ENCODE data around the gene NFATC2IP. TPM values are rescaled to one million over a fixed set of nuclear protein-coding genes. Genes with fewer than 3 reads are reported as not detected.

The NFATC2IP gene
- total RNA-seq, 2 donors from 2014 or later = 20.0 to 65.6 TPM

GRCh38 chr16:28985211-28986041 lies 34.7 kb downstream of the NFATC2IP start:
- peaks cover 0 to 4% (median 0%) of the 10 kb centered on the region in 3 donors for H3K9me3 ChIP-seq
- H3K27me3 ChIP-seq = no peaks in the 10 kb centered on the region
- DNase-seq = no peak
- ATAC-seq = no peak
- no peak overlapping the region for H3K4me3 ChIP-seq
- intact Hi-C loops (cut with DNase I) = no loop called here
- 72 to 79% methylated on average over 15 to 19 of the region's 19 CpGs for WGBS, 2 donors
- no peaks in the 10 kb centered on the region for H3K4me1 ChIP-seq
- peaks cover 4 to 6% of the 10 kb centered on the region in 2 donors for H3K36me3 ChIP-seq (replicated peaks in 1 of 2; ENCODE audit: insufficient read depth in 1 of 2, low read depth in 2 of 2)
- TF ChIP-seq CTCF (IDR thresholded peaks at IDR 0.05) = no peak
- no peak for TF ChIP-seq POLR2A (IDR thresholded peaks at IDR 0.05)
- H3K27ac ChIP-seq = no peak overlapping the region

GRCh38 chr16:28986046-28986445 lies 35.3 kb downstream of the NFATC2IP start:
- Histone ChIP-seq H3K9me3 (peaks cover 0 to 4% (median 0%) of the 10 kb centered on the region in 3 donors), H3K27ac (no peak overlapping the region), H3K4me1 (no peaks in the 10 kb centered on the region), H3K27me3 (no peaks in the 10 kb centered on the region), H3K36me3 (replicated peaks in 1 of 2; ENCODE audit: insufficient read depth in 1 of 2, low read depth in 2 of 2) (peaks cover 4% of the 10 kb centered on the region in 2 donors), H3K4me3 (no peak overlapping the region)
- intact Hi-C loops (cut with DNase I) = no loop called here
- 85 to 90% methylated on average over 6 to 9 of the region's 9 CpGs for WGBS, 2 donors
- TF ChIP-seq POLR2A (IDR thresholded peaks at IDR 0.05) (no peak), CTCF (IDR thresholded peaks at IDR 0.05) (no peak)
- ATAC-seq (no peak), DNase-seq (no peak)

- H3K36me3 ChIP-seq (replicated peaks in 1 of 2; ENCODE audit: insufficient read depth in 1 of 2, low read depth in 2 of 2) = peaks cover 4% of the 10 kb centered on the region in 2 donors
- intact Hi-C loops (cut with DNase I) = no loop called here
- H3K4me3 ChIP-seq = no peak overlapping the region
- H3K27me3 ChIP-seq = no peaks in the 10 kb centered on the region
- H3K9me3 ChIP-seq = peaks cover 0 to 4% (median 0%) of the 10 kb centered on the region in 3 donors
- DNase-seq = no peak
- TF ChIP-seq CTCF (IDR thresholded peaks at IDR 0.05) (no peak), POLR2A (IDR thresholded peaks at IDR 0.05) (no peak)
- no peak overlapping the region for H3K27ac ChIP-seq
- no peaks in the 10 kb centered on the region for H3K4me1 ChIP-seq
- WGBS, 2 donors = 84 to 91% methylated on average over 13 of the region's 13 CpGs
- no peak for ATAC-seq
These were observed 35.8 kb downstream of the NFATC2IP start for GRCh38 chr16:28986492-28986891.

- Histone ChIP-seq H3K9me3 (peaks cover 0 to 4% (median 0%) of the 10 kb centered on the region in 3 donors), H3K27me3 (no peaks in the 10 kb centered on the region), H3K4me3 (no peak overlapping the region), H3K36me3 (replicated peaks in 1 of 2; ENCODE audit: insufficient read depth in 1 of 2, low read depth in 2 of 2) (peaks cover 2 to 4% of the 10 kb centered on the region in 2 donors), H3K27ac (no peak overlapping the region), H3K4me1 (no peaks in the 10 kb centered on the region)
- intact Hi-C loops (cut with DNase I) = no loop called here
- ATAC-seq (no peak), DNase-seq (no peak)
- TF ChIP-seq POLR2A (IDR thresholded peaks at IDR 0.05) (no peak), CTCF (IDR thresholded peaks at IDR 0.05) (no peak)
- 93 to 94% methylated on average over 4 of the region's 4 CpGs for WGBS, 2 donors
These were observed 36.6 kb downstream of the NFATC2IP start for GRCh38 chr16:28987170-28987853.

Measured in body of pancreas (tissue), 4 donors.